SHP77 treated with DMSO at 0.1 percent for 48 hours (cell line): Measurements from ENCODE around the gene PCK1.
"Not testable (repeated sequence)": the region's sequence is repeated elsewhere in the genome, so short reads cannot be mapped to it uniquely, and the experiment has no call there.

ENCODE experiments used
- DNase-seq: peaks from one replicate; lab custom pipeline; 2025; lab: John Stamatoyannopoulos, UW

Gene PCK1

DNA sequence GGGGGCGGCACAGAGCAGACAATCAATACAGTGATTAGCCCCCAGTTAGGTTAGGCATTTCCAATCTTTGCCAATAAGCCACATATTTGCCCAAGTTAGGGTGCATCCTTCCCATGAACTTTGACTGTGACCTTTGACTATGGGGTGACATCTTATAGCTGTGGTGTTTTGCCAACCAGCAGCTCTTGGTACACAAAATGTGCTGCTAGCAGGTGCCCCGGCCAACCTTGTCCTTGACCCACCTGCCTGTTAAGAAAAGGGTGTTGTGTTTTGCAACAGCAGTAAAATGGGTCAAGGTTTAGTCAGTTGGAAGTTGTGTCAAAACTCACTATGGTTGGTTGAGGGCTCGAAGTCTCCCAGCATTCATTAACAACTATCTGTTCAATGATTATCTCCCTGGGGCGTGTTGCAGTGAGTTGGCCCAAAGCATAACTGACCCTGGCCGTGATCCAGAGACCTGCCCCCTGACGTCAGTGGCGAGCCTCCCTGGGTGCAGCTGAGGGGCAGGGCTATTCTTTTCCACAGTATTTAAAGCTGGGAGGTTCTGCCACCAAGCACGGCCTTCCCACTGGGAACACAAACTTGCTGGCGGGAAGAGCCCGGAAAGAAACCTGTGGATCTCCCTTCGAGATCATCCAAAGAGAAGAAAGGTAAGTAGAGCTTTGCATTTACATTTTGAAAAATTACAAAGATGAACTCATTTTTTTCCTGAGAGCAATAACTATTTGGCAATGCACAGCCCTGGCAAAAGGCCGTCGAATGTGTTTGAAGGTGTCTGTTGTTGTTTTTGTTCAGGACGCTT lies at the start of gene PCK1:
TSS of gene PCK1 (plus strand) at position 557 of the 802 bp plus-strand sequence. CDS start 302 bp downstream, outside the sequence.
- peak; percentile 65 for DNase-seq

GRCh38 chr20:57511709-57512108 lies 49.2 kb upstream of the PCK1 start:
- DNase-seq = not testable (repeated sequence)

- DNase-seq = no peak
Measured at GRCh38 chr20:57512432-57512831, 48.5 kb upstream of the PCK1 start.

- DNase-seq = no peak
Measured at GRCh38 chr20:57513199-57513598, 47.7 kb upstream of the PCK1 start.

- peak; percentile 41 for DNase-seq
Measured at GRCh38 chr20:57514273-57514751, 46.6 kb upstream of the PCK1 start.

- no peak for DNase-seq
Measured at GRCh38 chr20:57517904-57518303, 43.0 kb upstream of the PCK1 start.

- DNase-seq = no peak
Measured at GRCh38 chr20:57522380-57523140, 38.4 kb upstream of the PCK1 start.

- DNase-seq = no peak
Measured at GRCh38 chr20:57523782-57524181, 37.1 kb upstream of the PCK1 start.

- no peak for DNase-seq
Measured at GRCh38 chr20:57524511-57525176, 36.3 kb upstream of the PCK1 start, which contains the start of gene CTCFL. Gene CTCFL (minus strand): TSS chr20:57525140. CDS start chr20:57524205, 935 bp downstream.

GRCh38 chr20:57525328-57526086 lies 35.4 kb upstream of the PCK1 start:
- no peak for DNase-seq

- DNase-seq = no peak
Measured at GRCh38 chr20:57526087-57526884, 34.6 kb upstream of the PCK1 start.

- no peak for DNase-seq
Measured at GRCh38 chr20:57526885-57527460, 33.9 kb upstream of the PCK1 start.

DNA sequence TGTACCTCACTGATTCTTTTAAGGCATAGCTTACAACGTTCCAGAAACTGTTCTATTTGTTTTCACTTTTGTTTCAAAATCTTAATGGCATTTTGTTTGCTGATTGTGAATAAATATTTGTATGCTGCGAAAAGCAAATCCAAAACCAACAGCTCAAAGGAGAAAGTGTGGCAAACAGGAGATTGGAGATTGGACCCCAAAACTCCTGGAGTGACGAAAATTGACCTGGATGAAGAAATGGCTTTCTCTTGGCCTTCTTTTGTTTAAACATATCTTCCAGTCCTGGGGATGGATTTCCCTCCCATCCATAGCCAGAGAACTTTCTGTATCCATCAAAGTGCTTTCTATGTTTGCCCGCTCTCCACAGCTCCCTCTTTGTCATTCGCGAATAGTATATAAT lies 33.2 kb upstream of the PCK1 start:
- no peak for DNase-seq

DNA sequence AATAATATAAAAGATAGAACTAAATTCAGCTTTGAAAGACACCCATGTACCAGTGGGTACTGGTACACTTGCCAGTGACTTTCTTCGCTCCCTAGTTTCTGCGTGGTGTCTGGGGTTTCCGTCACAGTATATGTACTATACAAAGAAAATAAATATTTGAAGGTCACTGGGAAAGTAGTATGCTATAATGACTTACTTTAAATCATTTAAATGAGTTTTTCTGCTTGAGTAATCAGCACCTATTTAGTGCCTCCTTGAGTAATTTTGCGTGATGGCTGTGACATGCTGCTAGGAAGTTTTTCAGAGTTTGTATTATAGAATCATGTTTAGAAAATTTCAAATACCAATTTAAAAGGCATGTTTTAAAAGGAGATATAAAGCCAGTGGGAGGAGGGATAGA lies 32.8 kb upstream of the PCK1 start:
- DNase-seq = no peak

- no peak for DNase-seq
Measured at GRCh38 chr20:57529160-57529585, 31.7 kb upstream of the PCK1 start.

DNA sequence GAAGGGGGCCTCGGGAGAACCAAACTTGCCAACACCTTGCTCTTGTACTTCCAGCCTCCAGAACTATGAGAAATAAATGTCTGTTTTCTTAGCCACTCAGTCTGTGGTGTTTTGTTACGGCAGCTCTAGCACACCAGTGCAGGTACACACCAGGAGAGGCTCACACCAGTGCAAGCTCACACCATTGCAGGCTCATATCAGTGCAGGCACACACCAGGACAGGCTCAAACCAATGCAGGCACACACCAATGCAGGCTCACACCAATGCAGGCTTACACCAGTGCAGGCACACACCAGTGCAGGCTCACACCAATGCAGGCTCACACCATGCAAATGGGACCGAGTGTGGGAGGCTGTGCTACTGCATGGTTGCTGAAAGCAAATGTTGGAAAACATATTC lies 31.1 kb upstream of the PCK1 start:
- no peak for DNase-seq

GRCh38 chr20:57530327-57530981 lies 30.5 kb upstream of the PCK1 start:
- no peak for DNase-seq

- DNase-seq = no peak
Measured at GRCh38 chr20:57532104-57532503, 28.8 kb upstream of the PCK1 start.

GRCh38 chr20:57535297-57535696 lies 25.6 kb upstream of the PCK1 start:
- no peak for DNase-seq
